OCI-LY7 (cell line): ENCODE data around the gene COL23A1.
"Not testable (repeated sequence)": the region's sequence is repeated elsewhere in the genome, so short reads cannot be mapped to it uniquely, and the experiment has no call there.

Experiments used
- EZH2phosphoT487 ChIP-seq: fragments of 200-600 bp; sonication (generic); IDR thresholded peaks from 2 replicates; pipeline ENCODE4 v1.6.1; 2018; ENCODE audit warnings: low read depth, borderline replicate concordance, mild to moderate bottlenecking, mixed run types, antibody characterized with exemption, low read length, moderate library complexity, mixed read lengths
- TF ChIP-seq, protein P1 (sequence below): fragments of 200-600 bp; sonication (generic); conservative IDR thresholded peaks from 2 replicates; pipeline ENCODE4 v1.5.1; 2014; ENCODE audit warnings: mild to moderate bottlenecking, antibody characterized with exemption, low read length, moderate library complexity, mixed read lengths

DNA sequence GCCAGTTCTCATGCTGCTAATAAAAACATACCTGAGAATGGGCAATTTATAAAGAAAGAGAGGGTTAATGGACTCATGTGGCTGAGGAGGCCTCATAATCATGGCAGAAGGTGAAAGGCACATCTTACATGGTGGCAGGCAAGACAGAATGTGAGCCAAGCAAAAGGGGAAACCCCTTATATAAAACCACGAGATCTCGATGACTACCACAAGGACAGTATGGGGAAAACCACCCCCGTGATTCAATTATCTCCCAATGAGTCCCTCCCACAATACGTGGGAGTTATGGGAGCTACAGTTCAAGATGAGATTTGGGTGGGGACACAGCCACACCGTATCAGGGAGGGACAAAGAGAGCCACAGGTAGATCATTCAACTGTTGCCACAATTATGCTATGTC, 272.5 kb downstream of the COL23A1 start:
- TF ChIP-seq, protein P1, sequence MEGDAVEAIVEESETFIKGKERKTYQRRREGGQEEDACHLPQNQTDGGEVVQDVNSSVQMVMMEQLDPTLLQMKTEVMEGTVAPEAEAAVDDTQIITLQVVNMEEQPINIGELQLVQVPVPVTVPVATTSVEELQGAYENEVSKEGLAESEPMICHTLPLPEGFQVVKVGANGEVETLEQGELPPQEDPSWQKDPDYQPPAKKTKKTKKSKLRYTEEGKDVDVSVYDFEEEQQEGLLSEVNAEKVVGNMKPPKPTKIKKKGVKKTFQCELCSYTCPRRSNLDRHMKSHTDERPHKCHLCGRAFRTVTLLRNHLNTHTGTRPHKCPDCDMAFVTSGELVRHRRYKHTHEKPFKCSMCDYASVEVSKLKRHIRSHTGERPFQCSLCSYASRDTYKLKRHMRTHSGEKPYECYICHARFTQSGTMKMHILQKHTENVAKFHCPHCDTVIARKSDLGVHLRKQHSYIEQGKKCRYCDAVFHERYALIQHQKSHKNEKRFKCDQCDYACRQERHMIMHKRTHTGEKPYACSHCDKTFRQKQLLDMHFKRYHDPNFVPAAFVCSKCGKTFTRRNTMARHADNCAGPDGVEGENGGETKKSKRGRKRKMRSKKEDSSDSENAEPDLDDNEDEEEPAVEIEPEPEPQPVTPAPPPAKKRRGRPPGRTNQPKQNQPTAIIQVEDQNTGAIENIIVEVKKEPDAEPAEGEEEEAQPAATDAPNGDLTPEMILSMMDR = not testable (repeated sequence)
- TF ChIP-seq EZH2phosphoT487 = not testable (repeated sequence)
